Measurements from ENCODE around the gene MTUS2.

MTUS2 gene

DNA sequence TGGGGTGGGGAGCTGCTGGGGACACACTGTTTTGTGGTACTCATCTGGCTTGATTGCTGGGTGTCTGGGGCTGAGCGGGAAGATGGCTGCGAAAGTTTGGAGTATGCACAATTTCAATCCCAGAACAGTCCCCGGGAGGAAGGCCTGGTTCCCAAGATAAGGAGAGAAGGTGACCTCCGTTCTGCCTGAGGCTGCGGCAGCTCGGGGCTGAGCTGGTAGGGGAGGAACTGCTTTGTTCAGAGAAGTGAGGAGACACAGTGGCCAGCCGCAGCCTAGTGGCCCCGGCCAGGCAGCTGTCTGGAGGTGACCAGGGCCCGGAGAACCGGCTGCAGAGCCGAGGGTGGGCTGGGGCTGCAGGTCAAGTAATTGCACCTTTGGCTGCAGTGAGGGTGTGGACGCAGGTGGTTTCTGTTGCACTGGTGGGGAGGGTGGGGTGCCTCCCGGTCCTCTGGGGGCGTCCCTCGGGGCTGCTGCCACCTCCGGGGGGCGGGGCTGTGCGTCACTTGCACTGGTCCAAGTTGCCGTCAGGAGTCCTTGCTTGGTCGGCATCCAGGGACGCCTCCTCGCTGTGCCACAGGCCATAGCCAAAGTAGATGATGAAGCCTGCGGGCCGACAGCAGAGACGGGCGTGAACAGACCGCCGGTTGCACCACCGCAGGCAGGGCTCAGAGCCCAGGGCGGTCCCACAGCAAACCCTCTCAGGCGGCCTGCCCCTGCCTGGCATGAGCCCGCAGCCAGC lies 694.0 kb downstream of the MTUS2 start:
- no peak for DNase-seq

DNA sequence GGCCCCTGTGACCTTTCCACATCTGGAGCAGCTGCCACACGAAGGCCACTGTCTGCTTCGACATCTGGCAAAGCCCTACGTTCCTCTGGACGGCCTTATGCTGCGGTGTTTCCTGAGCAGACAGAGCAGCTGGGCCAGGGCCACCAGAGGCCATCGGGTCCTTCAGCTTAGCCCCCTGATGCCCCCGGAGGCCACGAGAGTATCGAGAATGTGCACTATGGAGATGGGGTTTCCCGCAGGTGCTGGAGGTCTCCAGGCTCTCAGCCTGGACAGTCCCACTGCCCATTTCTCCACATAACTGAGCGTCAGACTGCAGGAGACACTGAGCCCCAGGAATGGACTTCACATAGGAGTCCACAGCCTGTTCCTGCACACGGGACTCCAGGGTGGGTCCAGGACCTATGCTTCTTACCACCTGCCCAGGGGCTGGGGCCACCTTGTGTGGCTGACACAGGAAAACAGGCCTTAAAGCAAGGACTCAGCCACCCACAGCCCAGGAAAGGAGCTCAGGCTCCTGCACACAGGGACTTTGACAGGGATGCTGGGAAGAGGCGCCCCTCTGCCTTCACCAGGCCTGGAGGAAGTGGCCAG lies 694.7 kb downstream of the MTUS2 start:
- no peak for DNase-seq

DNA sequence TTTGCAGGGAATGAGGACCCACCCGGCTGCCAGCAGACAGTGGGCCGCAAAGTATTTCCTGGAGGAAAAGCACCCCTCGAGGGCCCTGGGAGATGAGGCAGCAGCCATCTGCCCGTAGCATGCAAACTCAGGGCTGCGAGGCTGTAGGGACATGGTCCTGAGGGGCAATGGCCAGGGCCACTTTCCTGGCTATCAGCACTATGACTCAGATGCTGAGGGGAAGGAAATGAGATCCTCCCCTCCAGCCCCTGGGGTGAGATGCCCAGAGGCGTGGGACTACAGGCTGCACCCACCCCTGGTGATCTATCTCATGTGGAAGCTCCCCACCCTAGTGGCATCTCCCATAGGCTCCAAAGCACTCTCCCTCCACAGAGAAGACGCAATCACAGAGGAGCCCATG lies 695.2 kb downstream of the MTUS2 start:
- no peak for DNase-seq

DNA sequence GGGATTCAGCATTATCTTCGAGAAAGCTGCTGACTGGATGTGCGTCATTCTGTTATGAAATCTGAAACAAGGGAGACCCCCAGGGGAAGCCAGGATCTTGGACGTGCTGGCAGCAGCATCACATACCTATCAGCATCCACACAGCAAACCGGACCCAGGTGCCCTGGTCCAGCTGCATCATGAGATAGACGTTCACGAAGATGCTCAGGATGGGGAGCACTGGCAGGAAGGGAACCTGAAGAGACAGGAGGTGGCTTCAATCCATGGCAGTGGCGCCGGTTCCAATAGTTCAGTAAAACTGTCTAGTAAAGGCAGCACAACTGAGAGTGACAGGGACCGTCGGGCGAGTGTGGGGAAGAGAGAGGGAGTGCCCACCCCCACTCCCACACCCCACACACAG lies 695.9 kb downstream of the MTUS2 start:
- DNase-seq, result no peak

DNA sequence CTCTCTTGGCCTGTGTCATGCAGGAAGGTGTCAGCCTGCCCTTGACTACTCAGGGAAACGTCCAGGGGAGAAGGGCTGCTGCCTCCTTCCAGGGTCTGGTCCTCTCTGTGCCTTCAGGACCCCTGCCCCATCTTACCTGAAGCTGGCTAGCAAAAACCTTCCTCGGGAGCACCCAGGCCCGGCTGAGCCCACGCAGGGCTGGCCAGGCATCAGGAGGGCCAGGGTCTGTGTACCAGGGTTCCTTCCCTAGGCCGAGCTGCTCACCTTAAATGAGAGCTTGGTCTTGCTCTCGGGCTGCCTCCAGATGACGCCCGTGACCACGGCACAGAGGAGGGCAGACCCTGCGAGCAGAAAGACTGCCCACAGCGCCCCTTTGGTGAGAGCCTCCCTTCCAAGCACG lies 696.7 kb downstream of the MTUS2 start:
- no peak for DNase-seq

DNA sequence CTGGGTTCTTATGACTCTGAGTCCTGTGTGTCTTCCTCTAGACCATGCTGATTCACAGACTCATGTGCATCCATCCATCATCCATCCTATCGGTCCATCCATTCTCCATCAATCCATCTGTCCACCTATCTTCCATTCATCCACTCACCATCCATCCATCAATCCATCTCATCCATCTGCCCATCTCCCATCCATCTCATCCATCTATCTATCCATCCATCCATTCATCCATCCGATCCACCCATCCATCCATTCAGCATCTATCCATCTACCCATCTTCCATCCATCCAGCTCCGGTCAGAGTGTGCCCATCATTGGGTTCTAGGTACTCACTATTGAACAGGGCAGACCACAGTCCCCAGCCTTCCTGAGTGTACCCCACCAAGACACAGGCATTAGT lies 699.8 kb downstream of the MTUS2 start:
- DNase-seq, result no peak

DNA sequence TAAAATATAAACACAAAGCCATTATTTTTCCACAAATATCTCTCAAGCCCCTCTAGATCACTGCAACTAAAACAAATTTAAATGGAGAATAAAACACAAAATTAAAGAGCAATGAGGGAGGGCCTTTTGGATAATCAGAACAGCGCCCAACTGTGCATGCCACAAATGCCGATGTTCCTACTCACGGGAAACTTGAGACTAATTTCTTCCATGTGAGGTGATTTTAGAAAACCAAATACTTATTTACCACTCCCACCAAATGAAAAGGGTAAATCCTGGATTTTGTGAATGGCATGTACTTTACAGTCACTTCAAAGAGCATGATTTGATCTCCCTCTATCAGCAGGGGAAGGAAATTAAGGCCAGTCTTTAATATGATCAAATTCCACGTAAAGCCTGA lies 700.5 kb downstream of the MTUS2 start:
- no peak for DNase-seq

DNA sequence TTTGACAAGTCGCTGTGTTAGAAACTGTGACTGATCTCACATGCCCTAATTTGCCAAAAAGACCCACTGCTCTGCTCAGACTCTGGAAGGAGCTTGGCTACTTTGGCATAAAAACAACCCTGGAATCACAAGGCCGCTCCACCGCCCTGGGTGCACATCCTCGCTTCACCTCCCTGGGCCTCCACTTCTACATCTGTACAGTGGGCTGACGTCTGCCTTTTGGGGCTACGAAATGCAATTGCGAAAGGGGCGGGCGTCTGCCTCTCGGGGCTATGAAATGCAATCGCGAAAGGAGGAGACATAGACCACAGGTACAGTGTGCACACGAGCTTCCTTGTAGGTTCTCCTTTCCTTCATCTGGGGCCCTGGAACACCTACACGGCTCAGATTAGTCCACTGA lies 701.2 kb downstream of the MTUS2 start:
- DNase-seq, result no peak

DNA sequence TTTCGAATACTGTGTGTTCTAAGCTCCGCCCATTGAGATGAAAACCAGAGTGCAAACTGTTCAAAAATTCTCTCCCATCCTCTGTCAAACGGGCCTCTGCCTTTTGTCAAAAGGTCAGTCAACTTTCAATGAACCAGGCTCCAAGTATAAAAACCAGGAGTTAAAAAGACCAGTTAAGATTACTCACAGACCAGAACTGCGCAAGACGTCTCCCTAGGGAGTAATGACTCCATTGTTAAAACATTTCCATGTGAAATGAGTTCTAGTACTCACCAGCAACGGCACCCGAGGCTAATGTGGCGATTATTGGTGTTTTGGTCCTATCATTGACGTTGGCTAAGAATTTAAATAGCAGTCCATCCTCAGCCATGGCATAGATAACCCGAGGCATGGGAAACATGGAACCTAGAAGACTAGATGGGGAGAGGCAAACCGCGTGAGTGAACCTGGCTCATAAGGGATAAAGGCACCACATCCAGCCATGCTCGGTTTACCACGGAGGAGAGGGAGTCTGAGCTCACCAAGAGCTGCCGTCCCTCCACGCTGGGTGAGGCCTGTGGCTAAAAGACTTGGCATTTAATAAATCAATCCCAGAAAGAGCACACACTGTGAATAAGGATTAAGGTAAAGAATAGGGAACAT lies 702.0 kb downstream of the MTUS2 start:
- DNase-seq, result no peak

DNA sequence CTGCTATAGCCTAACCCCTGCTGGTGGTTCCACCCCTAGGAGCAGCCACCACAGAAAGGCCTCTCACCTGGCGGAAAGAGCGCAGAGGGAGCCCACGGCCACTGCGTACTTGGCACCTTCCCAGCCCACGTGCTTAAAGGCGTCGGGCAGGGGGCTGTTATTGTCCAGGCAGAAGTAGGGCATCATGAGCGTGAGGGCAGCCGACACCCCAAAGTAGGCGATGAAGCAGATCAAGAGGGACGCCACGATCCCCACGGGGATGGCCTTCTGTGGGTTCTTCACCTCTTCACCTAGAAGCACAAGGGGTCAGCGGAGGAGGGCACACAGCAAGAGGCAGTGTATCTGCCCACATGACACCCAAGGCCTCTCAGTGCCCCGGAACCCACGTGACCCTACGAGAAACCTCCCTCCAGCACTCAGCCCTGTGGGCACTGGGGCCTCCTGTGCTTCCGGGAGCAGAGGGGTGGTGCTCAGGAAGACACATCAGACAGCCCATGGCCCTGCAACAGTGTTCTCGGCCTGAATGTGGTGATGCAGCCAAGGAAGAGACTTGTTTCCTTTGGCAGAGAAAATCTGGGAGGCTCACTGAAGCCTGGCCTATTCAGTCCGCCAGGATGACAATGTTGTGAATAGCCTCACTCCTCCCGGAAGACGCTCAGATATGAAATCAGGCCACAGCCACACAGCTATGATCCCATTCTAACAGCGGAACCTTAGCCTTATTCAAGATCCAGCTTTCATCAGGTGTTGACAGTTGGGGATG lies 703.2 kb downstream of the MTUS2 start:
- no peak for DNase-seq

DNA sequence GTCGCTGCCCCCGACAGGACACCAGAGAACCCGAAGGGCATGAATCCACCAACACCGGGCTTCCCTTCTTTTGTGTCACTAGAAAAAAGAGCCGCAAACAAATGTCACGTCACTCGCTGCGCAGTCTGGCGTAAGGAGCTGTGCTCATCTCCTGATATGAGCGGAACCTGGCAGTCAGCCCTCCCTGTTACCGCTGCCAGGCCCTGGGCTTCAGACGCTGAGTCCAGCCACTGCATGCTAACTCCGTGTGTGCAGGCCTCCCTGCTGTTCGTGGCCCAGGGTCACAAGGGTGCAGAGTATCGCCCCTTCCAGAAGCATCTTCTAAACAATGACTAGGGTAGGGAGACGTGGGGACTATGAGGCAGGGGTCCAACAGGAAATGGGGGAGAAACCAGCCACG lies 704.0 kb downstream of the MTUS2 start:
- no peak for DNase-seq

DNA sequence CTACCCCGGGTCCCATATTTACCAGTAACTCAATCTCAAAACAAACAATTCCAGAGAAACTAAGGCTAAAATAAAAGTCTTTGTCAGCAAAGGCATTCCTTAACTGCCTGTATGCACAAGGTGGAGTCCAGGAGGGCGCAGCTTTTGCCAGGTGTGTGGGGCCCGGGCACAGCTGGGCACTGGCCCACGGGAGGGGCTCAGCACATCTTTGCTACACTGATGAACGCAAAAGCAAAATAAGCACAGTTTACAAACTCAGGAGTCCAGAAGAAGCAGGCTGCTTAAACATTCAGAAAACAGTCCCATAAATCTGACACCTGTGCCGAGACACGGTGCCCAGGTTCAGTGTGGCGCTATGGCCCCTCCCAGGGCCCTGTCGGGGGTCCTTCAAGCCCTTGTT lies 704.5 kb downstream of the MTUS2 start:
- DNase-seq, result no peak

DNA sequence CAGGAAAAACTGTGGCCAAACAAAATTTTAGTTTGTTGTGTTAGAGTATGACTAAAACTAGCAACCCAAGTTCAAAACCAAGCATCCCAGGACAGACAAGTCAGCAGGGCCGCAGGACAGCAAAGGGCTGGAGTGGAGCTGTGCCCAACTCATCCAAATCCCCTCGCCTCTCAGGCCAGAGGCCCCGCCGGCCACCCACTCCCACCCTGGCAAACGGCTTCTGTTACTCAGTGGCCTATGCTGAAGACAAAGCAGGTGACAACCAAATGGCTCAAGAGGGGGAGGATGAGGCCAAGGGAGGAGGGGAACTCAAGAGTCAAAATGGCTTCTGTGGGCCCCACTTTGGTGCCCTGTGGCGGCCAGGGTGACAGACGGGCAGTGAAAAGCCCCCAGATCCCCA lies 705.6 kb downstream of the MTUS2 start:
- DNase-seq, result no peak

DNA sequence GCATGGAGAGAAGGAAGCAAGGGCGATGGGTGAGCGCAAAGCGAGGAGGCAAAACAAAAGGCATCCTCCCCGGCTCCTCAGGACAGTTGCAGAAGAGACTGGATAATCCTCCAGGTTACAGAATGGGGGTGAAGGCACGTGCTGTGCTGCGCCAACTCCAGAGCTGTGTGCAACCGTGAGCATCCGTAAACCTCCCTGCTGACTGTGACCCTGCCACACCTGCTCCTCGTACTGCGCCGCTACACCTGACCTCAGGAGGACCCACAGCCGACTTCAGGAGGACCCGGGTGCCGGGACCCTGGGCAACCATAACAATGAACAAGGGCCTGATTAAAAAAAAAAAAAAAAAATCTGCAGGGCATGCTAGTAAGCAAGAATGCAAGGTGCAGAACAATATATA lies 706.6 kb downstream of the MTUS2 start:
- no peak for DNase-seq

DNA sequence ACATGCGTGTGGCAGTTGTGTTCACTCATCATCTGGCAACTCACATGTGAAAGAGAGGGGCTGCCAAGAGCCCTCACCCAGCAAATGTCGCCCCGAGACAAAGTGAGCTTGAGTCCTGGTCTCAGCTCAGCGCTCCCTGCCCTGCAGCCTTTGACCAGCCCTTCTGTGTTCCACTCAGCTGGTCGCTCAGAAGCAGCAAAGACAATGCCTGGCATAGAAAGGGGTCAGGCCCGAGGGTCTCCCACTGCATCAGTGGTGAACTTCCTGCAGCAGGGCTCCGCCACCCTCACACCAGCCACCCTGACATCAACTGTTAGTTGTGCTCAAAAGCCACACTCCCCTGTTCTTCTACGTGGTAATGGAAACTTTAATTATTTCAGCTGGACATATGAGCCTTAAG lies 707.4 kb downstream of the MTUS2 start:
- no peak for DNase-seq

DNA sequence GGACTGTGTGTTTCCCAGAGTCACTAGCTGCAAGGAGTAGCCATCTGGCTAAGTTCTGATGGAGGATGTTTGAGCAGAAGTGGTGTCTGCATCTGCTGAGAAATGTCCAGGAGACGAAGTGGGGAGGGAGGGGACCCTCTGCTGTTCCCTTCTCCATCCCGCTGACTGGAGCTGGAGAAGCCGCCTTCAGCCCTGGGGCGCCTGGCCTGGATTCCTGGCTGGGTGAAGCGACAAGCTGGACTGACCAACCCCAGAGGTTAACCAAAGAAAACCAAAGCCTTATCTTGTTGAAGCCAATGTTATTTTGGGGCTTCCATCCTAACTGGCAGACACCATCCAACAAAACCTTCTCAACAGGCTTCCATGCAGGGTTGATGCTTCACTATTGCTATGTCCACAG lies 707.8 kb downstream of the MTUS2 start:
- no peak for DNase-seq

DNA sequence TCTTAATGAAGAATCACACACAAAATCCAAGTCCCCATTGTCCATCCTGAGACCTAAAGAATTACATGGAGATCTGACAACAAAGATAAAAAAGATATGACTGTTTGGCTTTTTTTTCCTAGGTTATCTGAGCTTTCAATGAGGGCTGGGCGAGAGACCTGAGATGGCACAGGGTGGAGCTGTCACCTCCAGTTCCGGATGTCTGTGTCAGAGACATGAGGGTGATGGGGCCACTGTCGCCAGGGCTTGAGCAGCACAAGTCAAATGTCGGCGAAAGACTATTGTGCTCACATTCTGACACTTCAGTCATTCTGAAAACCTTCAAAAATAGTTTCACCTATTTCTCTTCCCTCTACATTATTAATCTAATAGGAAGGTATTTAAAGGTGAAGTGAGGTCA lies 709.6 kb downstream of the MTUS2 start:
- DNase-seq, result no peak

DNA sequence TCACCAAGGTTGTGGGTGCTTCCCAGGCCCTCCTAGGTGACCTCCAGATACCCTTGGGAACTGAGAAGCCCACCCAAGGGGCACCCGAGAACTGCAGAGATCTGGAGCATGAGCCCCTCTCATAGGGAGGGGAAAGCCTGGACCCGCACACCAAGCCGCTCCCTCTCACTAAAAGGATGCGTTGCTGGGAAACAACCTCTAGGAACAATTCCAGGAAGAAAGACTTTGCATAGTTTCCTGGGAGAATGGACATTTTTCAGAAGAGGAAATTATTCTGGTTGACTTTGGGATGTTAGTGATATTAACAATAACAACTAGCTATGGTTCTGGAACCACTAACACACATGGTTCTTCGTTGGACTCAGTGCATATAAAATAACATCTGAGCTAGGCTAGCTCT lies 710.8 kb downstream of the MTUS2 start:
- no peak for DNase-seq

DNA sequence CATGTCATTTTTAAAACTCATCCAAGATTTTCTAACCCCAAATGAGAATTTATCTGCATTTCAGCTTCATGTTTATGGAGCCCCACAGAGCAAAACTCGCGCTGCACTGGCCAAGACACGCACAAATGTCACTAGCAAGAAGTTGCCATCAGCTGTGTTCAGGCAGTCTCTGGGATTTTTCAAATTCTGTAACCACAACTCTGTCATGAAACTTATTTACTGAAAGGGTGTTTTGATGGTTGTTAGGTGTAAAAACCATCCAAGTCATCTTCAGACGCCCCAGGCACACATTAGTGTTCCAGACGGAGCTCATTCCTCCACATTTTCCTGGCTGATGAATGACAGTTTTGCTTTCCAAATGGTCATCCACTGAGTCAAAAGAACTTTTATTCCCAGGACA lies 712.0 kb downstream of the MTUS2 start:
- DNase-seq, result no peak

DNA sequence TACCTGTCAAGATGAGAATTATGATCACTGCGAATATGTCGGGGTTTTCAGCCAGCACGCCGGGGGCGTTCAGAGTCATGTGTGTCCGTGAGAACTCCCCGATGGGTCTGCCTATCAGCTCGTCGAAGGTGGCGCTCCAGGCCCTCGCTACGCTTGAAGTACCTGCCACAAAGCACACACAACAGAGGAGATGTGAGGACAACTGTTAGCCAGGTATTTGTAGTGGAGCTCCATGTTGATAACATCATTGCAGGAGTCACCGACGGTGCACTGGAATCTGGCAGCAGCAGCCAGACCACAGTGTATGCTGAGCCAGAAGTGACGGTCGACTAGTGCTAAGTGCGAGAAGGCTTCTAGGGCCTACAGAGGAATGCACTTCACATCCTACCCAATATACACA lies 712.7 kb downstream of the MTUS2 start:
- no peak for DNase-seq

DNA sequence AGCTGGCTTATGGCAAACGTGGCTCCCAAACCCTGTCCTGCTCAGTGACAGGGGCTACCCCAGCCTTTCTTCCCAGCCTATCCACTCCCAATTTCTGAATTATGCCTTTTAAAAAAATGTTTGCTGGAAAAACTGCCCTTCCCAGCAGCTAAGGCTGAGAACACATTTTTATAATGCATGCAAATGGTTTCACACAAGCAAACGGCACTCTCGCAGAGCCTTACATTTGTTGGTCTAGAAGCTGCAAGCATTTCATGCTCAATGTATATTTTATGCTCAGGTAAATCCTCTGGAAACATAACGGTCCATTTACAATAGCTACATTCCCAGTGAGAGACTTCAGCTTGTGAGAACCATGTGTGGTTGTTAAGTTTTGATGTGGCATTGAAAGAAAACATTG lies 713.9 kb downstream of the MTUS2 start:
- no peak for DNase-seq

DNA sequence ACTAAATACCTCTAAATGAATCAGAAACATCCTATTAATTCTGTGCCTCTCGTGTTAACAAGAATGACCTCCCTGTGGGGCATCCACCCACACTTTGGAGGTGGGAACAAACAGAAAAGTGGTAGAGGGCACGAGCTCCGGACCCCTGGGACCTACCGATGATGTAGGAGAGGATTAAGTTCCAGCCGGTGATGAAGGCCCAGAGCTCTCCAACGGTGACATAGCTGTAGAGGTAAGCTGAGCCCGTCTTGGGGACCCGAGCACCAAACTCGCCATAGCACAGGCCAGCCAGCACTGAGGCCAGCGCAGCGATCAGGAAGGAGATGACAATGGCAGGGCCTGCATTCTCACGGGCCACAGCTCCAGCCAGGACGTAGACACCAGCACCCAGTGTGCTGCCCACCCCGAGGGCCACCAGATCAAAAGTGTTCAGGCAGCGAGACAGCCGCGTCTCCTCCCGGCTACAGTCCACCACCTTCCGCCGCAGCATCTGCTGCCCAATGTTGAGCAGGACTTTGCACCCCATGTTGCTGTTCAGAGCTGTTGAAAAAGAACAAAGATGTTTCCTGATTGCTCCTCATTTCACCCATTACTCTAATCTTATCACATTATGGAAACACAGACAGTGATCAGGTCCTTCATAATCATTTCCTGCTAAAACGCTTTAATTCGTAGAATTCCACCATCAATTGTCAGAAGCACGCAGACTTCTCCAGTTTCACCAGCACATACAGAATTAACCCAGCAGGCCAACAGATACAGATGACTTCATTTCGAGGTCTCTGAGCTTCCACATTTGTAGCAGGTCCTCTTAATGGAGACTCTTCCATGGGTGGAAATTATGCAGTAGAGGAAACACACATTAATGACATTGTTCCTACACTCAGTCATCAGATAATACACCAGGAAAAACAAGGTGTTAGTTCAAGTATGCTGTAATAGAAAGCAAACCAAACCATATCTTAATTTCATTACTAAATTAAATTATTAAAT lies 715.8 kb downstream of the MTUS2 start:
- no peak for DNase-seq

DNA sequence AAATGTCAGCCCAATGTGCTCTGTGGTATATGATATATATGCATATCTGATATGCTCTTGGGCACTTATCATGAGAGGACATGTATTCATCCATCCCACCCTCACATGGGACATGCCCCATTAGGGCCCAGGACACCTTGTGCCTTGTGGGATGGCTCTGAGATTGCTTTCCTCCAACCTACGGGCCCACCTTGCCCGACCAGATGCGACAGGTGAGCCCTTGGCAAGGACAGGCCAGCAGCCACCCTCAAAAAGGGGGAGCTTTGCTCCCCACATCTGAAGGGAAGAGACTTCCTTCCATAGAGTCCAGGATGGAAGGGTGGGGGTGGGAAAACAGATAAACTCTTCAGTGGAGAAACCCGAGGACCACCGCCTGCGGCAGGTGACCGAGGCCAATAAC lies 716.7 kb downstream of the MTUS2 start:
- no peak for DNase-seq

Data from central memory CD4-positive, alpha-beta T cell (primary cell).